Activated CD4-positive, alpha-beta T cell treated with anti-CD3 and anti-CD28 coated beads for 24 hours (primary cell): ENCODE data around the gene TTI1.

Experiments
- DNase-seq, 2 donors: peaks; one replicate each; pipeline ENCODE4 v3.0.0-alpha.2; 2020; ENCODE audit warnings: low read depth in 2 of 2

TTI1 gene

GRCh38 chr20:38055294-38055693, 22.0 kb upstream of the TTI1 start:
- DNase-seq, result no peak

GRCh38 chr20:38054647-38055046, 21.4 kb upstream of the TTI1 start:
- no peak for DNase-seq

- DNase-seq, result no peak
These were observed 19.6 kb upstream of the TTI1 start for GRCh38 chr20:38052870-38053269.

- no peak for DNase-seq
These were observed 17.4 kb upstream of the TTI1 start for GRCh38 chr20:38050686-38051085.

GRCh38 chr20:38049800-38050199, 16.5 kb upstream of the TTI1 start:
- no peak for DNase-seq

GRCh38 chr20:38046572-38046971, 13.3 kb upstream of the TTI1 start:
- no peak for DNase-seq

GRCh38 chr20:38044685-38045084, 11.4 kb upstream of the TTI1 start:
- DNase-seq, result no peak

- no peak for DNase-seq
These were observed 10.4 kb upstream of the TTI1 start for GRCh38 chr20:38043512-38044300.

GRCh38 chr20:38040276-38040675, 7.0 kb upstream of the TTI1 start:
- DNase-seq, result no peak

GRCh38 chr20:38036366-38036765, 3.1 kb upstream of the TTI1 start:
- no peak for DNase-seq

- no peak for DNase-seq
These were observed 1.7 kb upstream of the TTI1 start for GRCh38 chr20:38034961-38035360.

GRCh38 chr20:38034108-38034649, 923 bp upstream of the TTI1 start:
- no peak for DNase-seq

GRCh38 chr20:38032585-38033329, 499 bp downstream of the TTI1 start:
- peak in 1 of 2 donors; percentile 44 for DNase-seq

- no peak for DNase-seq
These were observed 1.3 kb downstream of the TTI1 start for GRCh38 chr20:38031957-38032356.

GRCh38 chr20:38029453-38029852, 3.8 kb downstream of the TTI1 start:
- DNase-seq, result no peak

GRCh38 chr20:38024496-38024895, 8.8 kb downstream of the TTI1 start:
- no peak for DNase-seq

- no peak for DNase-seq
These were observed 9.9 kb downstream of the TTI1 start for GRCh38 chr20:38023181-38024001.

GRCh38 chr20:38021087-38021772, 12.0 kb downstream of the TTI1 start:
- DNase-seq, result no peak

- no peak for DNase-seq
These were observed 14.9 kb downstream of the TTI1 start for GRCh38 chr20:38018385-38018784.

- DNase-seq, result no peak
These were observed 15.3 kb downstream of the TTI1 start for GRCh38 chr20:38017959-38018358.

- DNase-seq, result no peak
These were observed 19.4 kb downstream of the TTI1 start for GRCh38 chr20:38013887-38014286.
